ENCODE data around the gene PHOX2A.

The PHOX2A gene

GRCh38 chr11:72249961-72250360, 6.0 kb upstream of the PHOX2A start:
- DNase-seq (ENCODE audit: low spot score) = no peak

- DNase-seq (ENCODE audit: low spot score) = no peak
Measured at GRCh38 chr11:72247584-72247983, 3.6 kb upstream of the PHOX2A start.

- no peak for DNase-seq (ENCODE audit: low spot score)
Measured at GRCh38 chr11:72245263-72245816, 1.4 kb upstream of the PHOX2A start.

- DNase-seq (ENCODE audit: low spot score) = no peak
Measured at GRCh38 chr11:72244361-72245262, 636 bp upstream of the PHOX2A start.

- DNase-seq (ENCODE audit: low spot score) = peak; percentile 63
Measured at GRCh38 chr11:72243173-72244059, 560 bp downstream of the PHOX2A start.

- no peak for DNase-seq (ENCODE audit: low spot score)
Measured at GRCh38 chr11:72242141-72242540, 1.8 kb downstream of the PHOX2A start.

GRCh38 chr11:72241291-72241781, 2.6 kb downstream of the PHOX2A start:
- no peak for DNase-seq (ENCODE audit: low spot score)

GRCh38 chr11:72240461-72241290, 3.3 kb downstream of the PHOX2A start:
- DNase-seq (ENCODE audit: low spot score) = peak; percentile 70

GRCh38 chr11:72239849-72240460, 4.0 kb downstream of the PHOX2A start:
- DNase-seq (ENCODE audit: low spot score) = peak; percentile 73

- peak; percentile 72 for DNase-seq (ENCODE audit: low spot score)
Measured at GRCh38 chr11:72239313-72239848, 4.6 kb downstream of the PHOX2A start.

GRCh38 chr11:72238492-72239312, 5.3 kb downstream of the PHOX2A start:
- DNase-seq (ENCODE audit: low spot score) = no peak

- peak; percentile 67 for DNase-seq (ENCODE audit: low spot score)
Measured at GRCh38 chr11:72238040-72238450, 5.9 kb downstream of the PHOX2A start.

- peak; percentile 67 for DNase-seq (ENCODE audit: low spot score)
Measured at GRCh38 chr11:72237112-72237931, 6.7 kb downstream of the PHOX2A start.

- DNase-seq (ENCODE audit: low spot score) = no peak
Measured at GRCh38 chr11:72236774-72237111, 7.2 kb downstream of the PHOX2A start.

- no peak for DNase-seq (ENCODE audit: low spot score)
Measured at GRCh38 chr11:72236083-72236697, 7.8 kb downstream of the PHOX2A start.

- no peak for DNase-seq (ENCODE audit: low spot score)
Measured at GRCh38 chr11:72235351-72236057, 8.5 kb downstream of the PHOX2A start.

GRCh38 chr11:72234920-72235319, 9.1 kb downstream of the PHOX2A start:
- no peak for DNase-seq (ENCODE audit: low spot score)

GRCh38 chr11:72234514-72234830, 9.5 kb downstream of the PHOX2A start:
- no peak for DNase-seq (ENCODE audit: low spot score)

Data from left forelimb (tissue), 1 donor.